ELR (cell line): ENCODE data around the gene MGLL.

ENCODE experiments used
- DNase-seq: peaks from one replicate; pipeline ENCODE4 v3.0.0-alpha.2; 2015; ENCODE audit warnings: low read depth

MGLL gene

GRCh38 chr3:127814325-127814781 lies 8.0 kb downstream of the MGLL start:
- no peak for DNase-seq

GRCh38 chr3:127812151-127812550 lies 10.2 kb downstream of the MGLL start:
- no peak for DNase-seq

GRCh38 chr3:127811717-127812116 lies 10.6 kb downstream of the MGLL start:
- no peak for DNase-seq

- no peak for DNase-seq
Measured at GRCh38 chr3:127809611-127810010, 12.7 kb downstream of the MGLL start.

- DNase-seq = no peak
Measured at GRCh38 chr3:127809211-127809610, 13.1 kb downstream of the MGLL start.

GRCh38 chr3:127808197-127808596 lies 14.1 kb downstream of the MGLL start:
- no peak for DNase-seq

- DNase-seq = no peak
Measured at GRCh38 chr3:127805026-127805753, 17.1 kb downstream of the MGLL start.

GRCh38 chr3:127804141-127804540 lies 18.2 kb downstream of the MGLL start:
- DNase-seq = no peak

- peak; percentile 96 for DNase-seq
Measured at GRCh38 chr3:127803619-127804018, 18.7 kb downstream of the MGLL start.

GRCh38 chr3:127802606-127803005 lies 19.7 kb downstream of the MGLL start:
- no peak for DNase-seq

- no peak for DNase-seq
Measured at GRCh38 chr3:127801731-127802313, 20.5 kb downstream of the MGLL start.

- DNase-seq = peak; percentile 70
Measured at GRCh38 chr3:127800508-127800907, 21.8 kb downstream of the MGLL start.

- DNase-seq = peak; percentile 98
Measured at GRCh38 chr3:127799476-127800222, 22.7 kb downstream of the MGLL start.

- DNase-seq = no peak
Measured at GRCh38 chr3:127798716-127799115, 23.6 kb downstream of the MGLL start.

- no peak for DNase-seq
Measured at GRCh38 chr3:127796831-127797150, 25.5 kb downstream of the MGLL start.

GRCh38 chr3:127796045-127796830 lies 26.1 kb downstream of the MGLL start:
- DNase-seq = no peak

GRCh38 chr3:127794972-127795371 lies 27.3 kb downstream of the MGLL start:
- DNase-seq = no peak

- peak; percentile 22 for DNase-seq
Measured at GRCh38 chr3:127794402-127794801, 27.9 kb downstream of the MGLL start.

- DNase-seq = peak; percentile 85
Measured at GRCh38 chr3:127792541-127793292, 29.6 kb downstream of the MGLL start.

GRCh38 chr3:127791221-127791913 lies 30.9 kb downstream of the MGLL start:
- DNase-seq = peak; percentile 82

GRCh38 chr3:127790882-127791183 lies 31.5 kb downstream of the MGLL start:
- no peak for DNase-seq
